Measurements from ENCODE around the gene ZMPSTE24.
"Not testable (repeated sequence)": the region's sequence is repeated elsewhere in the genome, so short reads cannot be mapped to it uniquely, and the experiment has no call there.

The ZMPSTE24 gene

GRCh38 chr1:40318970-40319621 is 61.1 kb downstream of the ZMPSTE24 start:
- no peak for DNase-seq (ENCODE audit: low spot score)

- not testable (repeated sequence) for DNase-seq (ENCODE audit: low spot score)
These were observed 73.4 kb downstream of the ZMPSTE24 start for GRCh38 chr1:40331403-40331802.

GRCh38 chr1:40332695-40333094 is 74.7 kb downstream of the ZMPSTE24 start:
- DNase-seq (ENCODE audit: low spot score): no peak

- no peak for DNase-seq (ENCODE audit: low spot score)
These were observed 79.4 kb downstream of the ZMPSTE24 start for GRCh38 chr1:40337443-40337842.

GRCh38 chr1:40338745-40339419 is 80.8 kb downstream of the ZMPSTE24 start:
- peak; percentile 79 for DNase-seq (ENCODE audit: low spot score)

GRCh38 chr1:40339420-40340323 is 81.6 kb downstream of the ZMPSTE24 start:
- DNase-seq (ENCODE audit: low spot score): no peak

- no peak for DNase-seq (ENCODE audit: low spot score)
These were observed 83.7 kb downstream of the ZMPSTE24 start for GRCh38 chr1:40341491-40342380.

GRCh38 chr1:40342381-40342717 is 84.3 kb downstream of the ZMPSTE24 start:
- not testable (repeated sequence) for DNase-seq (ENCODE audit: low spot score)
